BE2C (cell line): ENCODE results near the gene CD99L2.

Source experiments
- DNase-seq: peaks from one replicate; pipeline ENCODE4 v3.0.0-alpha.2; 2020
- H3K27me3 ChIP-seq: fragments of 250-450 bp; sonication (Bioruptor Pico); 2 replicates; pipeline ENCODE4 v1.5.1; 2020; ENCODE audit warnings: mild to moderate bottlenecking
- H3K36me3 ChIP-seq: fragments of 250-450 bp; sonication (Bioruptor Pico); 2 replicates; pipeline ENCODE4 v1.5.1; 2020; ENCODE audit warnings: mild to moderate bottlenecking
- H3K4me1 ChIP-seq: fragments of 250-450 bp; sonication (Bioruptor Pico); 2 replicates; pipeline ENCODE4 v1.5.1; 2020
- H3K4me3 ChIP-seq: 2 replicates; pipeline ENCODE4 v1.5.1; 2011; ENCODE audit warnings: low read depth, low read length
- H3K9me3 ChIP-seq: fragments of 250-450 bp; sonication (Bioruptor Pico); 2 replicates; pipeline ENCODE4 v1.5.1; 2020
- CTCF ChIP-seq: IDR thresholded peaks from 2 replicates; pipeline ENCODE4 v1.5.1; 2012; ENCODE audit warnings: mild to moderate bottlenecking, low read depth, low read length

Gene CD99L2

GRCh38 chrX:150813922-150814321 is 84.5 kb downstream of the CD99L2 start:
- no peaks in the 10 kb centered on the region for H3K27me3 ChIP-seq
- no peak for DNase-seq

GRCh38 chrX:150806827-150807226 is 91.6 kb downstream of the CD99L2 start:
- H3K27me3 ChIP-seq, result no peaks in the 10 kb centered on the region
- H3K9me3 ChIP-seq, result no peaks in the 10 kb centered on the region
- DNase-seq, result no peak
- TF ChIP-seq CTCF, result no peak
- H3K36me3 ChIP-seq, result no peaks in the 10 kb centered on the region
- H3K4me3 ChIP-seq, result no peak overlapping the region
- H3K4me1 ChIP-seq, result no peaks in the 10 kb centered on the region

More at GRCh38 chrX:150813922-150814321, 84.5 kb downstream of the CD99L2 start:
- Histone ChIP-seq H3K4me1 (no peaks in the 10 kb centered on the region), H3K36me3 (no peaks in the 10 kb centered on the region), H3K9me3 (no peaks in the 10 kb centered on the region), H3K4me3 (no peak overlapping the region)
- no peak for TF ChIP-seq CTCF

- DNase-seq, result no peak
- Histone ChIP-seq H3K9me3 (no peaks in the 10 kb centered on the region), H3K4me1 (no peaks in the 10 kb centered on the region), H3K36me3 (no peaks in the 10 kb centered on the region), H3K27me3 (no peaks in the 10 kb centered on the region), H3K4me3 (no peak overlapping the region)
- TF ChIP-seq CTCF, result no peak
These were observed 92.7 kb downstream of the CD99L2 start for GRCh38 chrX:150805736-150806135.

- DNase-seq, result no peak
- Histone ChIP-seq H3K4me3 (no peak overlapping the region), H3K4me1 (no peaks in the 10 kb centered on the region), H3K27me3 (no peaks in the 10 kb centered on the region), H3K9me3 (no peaks in the 10 kb centered on the region), H3K36me3 (no peaks in the 10 kb centered on the region)
- TF ChIP-seq CTCF, result no peak
These were observed 105.4 kb downstream of the CD99L2 start for GRCh38 chrX:150792949-150793527.

- no peak for TF ChIP-seq CTCF
- Histone ChIP-seq H3K4me3 (no peak overlapping the region), H3K9me3 (no peaks in the 10 kb centered on the region), H3K27me3 (no peaks in the 10 kb centered on the region), H3K36me3 (no peaks in the 10 kb centered on the region), H3K4me1 (no peaks in the 10 kb centered on the region)
- DNase-seq, result no peak
These were observed 108.4 kb downstream of the CD99L2 start for GRCh38 chrX:150790021-150790420.

GRCh38 chrX:150781677-150782076 is 116.8 kb downstream of the CD99L2 start:
- no peaks in the 10 kb centered on the region for H3K27me3 ChIP-seq
- H3K9me3 ChIP-seq, result no peaks in the 10 kb centered on the region
- no peaks in the 10 kb centered on the region for H3K4me1 ChIP-seq
- no peaks in the 10 kb centered on the region for H3K36me3 ChIP-seq
- no peak overlapping the region for H3K4me3 ChIP-seq
- no peak for DNase-seq
- no peak for TF ChIP-seq CTCF
